ENCODE measurements around the gene TMCO6.

Gene TMCO6

DNA sequence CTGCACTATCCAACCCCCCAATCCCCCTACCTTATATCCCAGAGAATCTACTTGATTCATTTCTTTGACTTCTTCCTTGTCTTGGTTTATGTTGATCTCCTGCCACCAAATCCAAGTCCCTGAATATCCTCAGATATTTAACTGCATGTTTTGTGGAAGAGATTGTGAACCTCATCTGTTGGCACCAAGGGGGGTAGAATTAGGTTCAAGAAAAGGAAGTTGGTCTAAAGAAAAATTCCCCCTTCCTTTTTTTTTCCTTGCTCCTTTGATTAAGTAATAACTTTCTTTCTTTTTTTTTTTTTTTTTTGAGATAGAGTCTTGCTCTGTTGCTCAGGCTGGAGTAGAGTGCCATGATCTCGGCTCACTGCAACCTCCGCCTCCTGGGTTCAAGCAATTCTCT is 5.8 kb upstream of the TMCO6 start:
- TF ChIP-seq FOXP2 (optimal IDR thresholded peaks at IDR 0.05; ENCODE audit: borderline replicate concordance, extremely low read depth, extremely low read length, insufficient read depth): no peak
- no peak for TF ChIP-seq TAF1 (IDR thresholded peaks at IDR 0.05; ENCODE audit: borderline replicate concordance, insufficient read depth, low read length)
- TF ChIP-seq SIN3A (IDR thresholded peaks at IDR 0.05; ENCODE audit: borderline replicate concordance, insufficient read depth, low read length): no peak
- TF ChIP-seq, protein P1, sequence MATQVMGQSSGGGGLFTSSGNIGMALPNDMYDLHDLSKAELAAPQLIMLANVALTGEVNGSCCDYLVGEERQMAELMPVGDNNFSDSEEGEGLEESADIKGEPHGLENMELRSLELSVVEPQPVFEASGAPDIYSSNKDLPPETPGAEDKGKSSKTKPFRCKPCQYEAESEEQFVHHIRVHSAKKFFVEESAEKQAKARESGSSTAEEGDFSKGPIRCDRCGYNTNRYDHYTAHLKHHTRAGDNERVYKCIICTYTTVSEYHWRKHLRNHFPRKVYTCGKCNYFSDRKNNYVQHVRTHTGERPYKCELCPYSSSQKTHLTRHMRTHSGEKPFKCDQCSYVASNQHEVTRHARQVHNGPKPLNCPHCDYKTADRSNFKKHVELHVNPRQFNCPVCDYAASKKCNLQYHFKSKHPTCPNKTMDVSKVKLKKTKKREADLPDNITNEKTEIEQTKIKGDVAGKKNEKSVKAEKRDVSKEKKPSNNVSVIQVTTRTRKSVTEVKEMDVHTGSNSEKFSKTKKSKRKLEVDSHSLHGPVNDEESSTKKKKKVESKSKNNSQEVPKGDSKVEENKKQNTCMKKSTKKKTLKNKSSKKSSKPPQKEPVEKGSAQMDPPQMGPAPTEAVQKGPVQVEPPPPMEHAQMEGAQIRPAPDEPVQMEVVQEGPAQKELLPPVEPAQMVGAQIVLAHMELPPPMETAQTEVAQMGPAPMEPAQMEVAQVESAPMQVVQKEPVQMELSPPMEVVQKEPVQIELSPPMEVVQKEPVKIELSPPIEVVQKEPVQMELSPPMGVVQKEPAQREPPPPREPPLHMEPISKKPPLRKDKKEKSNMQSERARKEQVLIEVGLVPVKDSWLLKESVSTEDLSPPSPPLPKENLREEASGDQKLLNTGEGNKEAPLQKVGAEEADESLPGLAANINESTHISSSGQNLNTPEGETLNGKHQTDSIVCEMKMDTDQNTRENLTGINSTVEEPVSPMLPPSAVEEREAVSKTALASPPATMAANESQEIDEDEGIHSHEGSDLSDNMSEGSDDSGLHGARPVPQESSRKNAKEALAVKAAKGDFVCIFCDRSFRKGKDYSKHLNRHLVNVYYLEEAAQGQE (IDR thresholded peaks at IDR 0.05; ENCODE audit: insufficient read depth in 1 of 2, low read depth in 2 of 2, low read length in 2 of 2): no peak
- TF ChIP-seq POLR2AphosphoS5 (IDR thresholded peaks at IDR 0.05; ENCODE audit: low read depth, low read length): no peak

DNA sequence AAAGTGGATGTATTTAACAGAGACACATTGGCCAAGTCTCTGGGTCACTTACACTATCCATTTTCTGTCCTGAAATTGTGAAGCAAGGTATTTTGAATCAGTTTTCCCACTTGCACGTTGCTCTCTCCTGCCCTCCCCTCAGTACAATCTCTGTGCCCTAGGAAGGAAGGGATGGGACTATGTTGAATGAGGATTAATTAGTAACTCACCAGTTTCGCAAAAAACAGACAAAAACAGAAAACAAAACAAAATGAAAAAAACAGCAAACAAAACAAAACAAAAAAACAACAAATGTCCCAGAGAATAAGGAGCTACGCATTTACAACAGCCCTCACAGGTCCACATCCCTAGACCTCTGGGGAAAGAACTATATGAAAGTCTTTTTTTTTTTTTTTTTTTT is 5.1 kb upstream of the TMCO6 start:
- TF ChIP-seq SIN3A (IDR thresholded peaks at IDR 0.05; ENCODE audit: borderline replicate concordance, insufficient read depth, low read length) (no peak), TAF1 (IDR thresholded peaks at IDR 0.05; ENCODE audit: borderline replicate concordance, insufficient read depth, low read length) (no peak), FOXP2 (optimal IDR thresholded peaks at IDR 0.05; ENCODE audit: borderline replicate concordance, extremely low read depth, extremely low read length, insufficient read depth) (no peak), POLR2AphosphoS5 (IDR thresholded peaks at IDR 0.05; ENCODE audit: low read depth, low read length) (no peak)
- TF ChIP-seq, protein P1 (IDR thresholded peaks at IDR 0.05; ENCODE audit: insufficient read depth in 1 of 2, low read depth in 2 of 2, low read length in 2 of 2): no peak

DNA sequence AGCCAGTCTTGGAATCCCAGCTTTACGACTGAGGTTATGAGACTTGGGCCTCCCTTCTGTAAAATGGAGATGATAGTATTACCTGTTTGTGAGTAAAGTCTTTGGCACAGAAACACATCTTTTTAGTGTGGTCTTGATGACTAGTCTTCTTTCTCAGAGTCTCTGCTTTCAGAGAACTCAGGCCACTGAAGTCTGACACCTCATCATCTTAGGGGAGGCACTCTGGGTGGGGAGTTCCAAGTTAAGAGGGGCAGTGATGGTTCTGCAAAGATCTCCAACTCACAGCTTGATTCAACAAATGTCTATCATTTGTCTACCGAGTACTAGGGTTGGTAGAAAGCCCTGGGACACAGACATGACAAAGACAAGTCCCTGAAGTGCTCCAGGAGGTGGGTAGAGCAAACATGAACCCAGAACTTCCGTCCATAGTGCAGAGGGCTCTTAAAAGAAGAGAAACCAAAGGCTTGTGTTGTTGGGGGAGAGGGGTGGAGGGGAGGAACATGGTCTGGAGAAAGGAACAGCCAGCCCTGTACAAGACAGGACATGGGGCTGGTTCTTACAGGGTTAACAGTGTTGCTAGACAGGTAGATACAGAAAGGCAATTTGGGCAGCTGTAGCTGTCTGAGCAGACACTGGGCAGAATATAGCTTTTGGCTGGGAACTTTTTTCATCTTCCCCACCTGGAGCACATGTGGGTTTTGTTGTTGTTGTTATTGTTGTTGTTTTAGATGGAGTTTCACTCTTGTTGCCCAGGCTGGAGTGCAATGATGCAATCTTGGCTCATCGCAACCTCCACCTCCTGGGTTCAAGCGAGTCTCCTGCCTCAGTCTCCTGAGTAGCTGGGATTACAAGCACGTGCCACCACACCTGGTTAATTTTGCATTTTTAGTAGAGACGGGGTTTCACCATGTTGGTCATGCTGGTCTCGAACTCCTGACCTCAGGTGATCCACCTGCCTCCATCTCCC is 3.7 kb upstream of the TMCO6 start:
- TF ChIP-seq SIN3A (IDR thresholded peaks at IDR 0.05; ENCODE audit: borderline replicate concordance, insufficient read depth, low read length) (no peak), TAF1 (IDR thresholded peaks at IDR 0.05; ENCODE audit: borderline replicate concordance, insufficient read depth, low read length) (no peak), FOXP2 (optimal IDR thresholded peaks at IDR 0.05; ENCODE audit: borderline replicate concordance, extremely low read depth, extremely low read length, insufficient read depth) (no peak), POLR2AphosphoS5 (IDR thresholded peaks at IDR 0.05; ENCODE audit: low read depth, low read length) (no peak)
- TF ChIP-seq, protein P1 (IDR thresholded peaks at IDR 0.05; ENCODE audit: insufficient read depth in 1 of 2, low read depth in 2 of 2, low read length in 2 of 2): no peak

DNA sequence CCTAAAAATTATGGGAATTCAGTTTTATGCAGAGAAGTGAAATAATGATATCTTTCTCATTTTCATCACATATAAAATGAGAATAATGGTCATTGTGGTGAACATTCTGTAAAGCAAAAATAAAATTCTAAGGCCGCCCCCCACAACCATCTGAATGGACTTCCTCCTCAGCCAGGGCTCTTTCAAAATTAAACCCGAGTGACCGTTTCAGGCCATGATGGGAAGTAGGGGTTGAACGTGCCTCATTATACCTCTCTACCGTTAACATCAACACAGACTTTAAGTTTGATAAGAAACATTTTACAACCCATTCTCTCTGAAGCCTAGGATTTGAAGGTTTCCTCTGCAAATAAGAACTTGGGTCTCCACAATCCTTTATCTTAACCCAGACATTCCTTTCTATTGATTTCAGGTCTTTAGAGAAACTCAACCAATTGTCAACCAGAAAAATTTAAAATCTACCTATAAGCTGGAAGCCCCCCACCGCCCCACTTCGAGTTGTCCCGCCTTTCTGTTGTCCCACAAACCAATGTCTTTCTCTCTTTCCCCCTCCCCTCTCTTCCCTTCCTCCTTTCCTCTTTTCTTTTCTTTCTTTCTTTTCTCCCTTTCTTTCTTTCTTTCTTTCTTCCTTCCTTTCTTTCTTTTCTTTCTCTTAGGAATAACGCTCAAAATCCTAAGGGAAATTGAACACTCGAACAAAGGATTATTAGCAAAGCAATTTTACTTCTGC is 1.7 kb upstream of the TMCO6 start:
- TF ChIP-seq POLR2AphosphoS5 (IDR thresholded peaks at IDR 0.05; ENCODE audit: low read depth, low read length) (no peak), SIN3A (IDR thresholded peaks at IDR 0.05; ENCODE audit: borderline replicate concordance, insufficient read depth, low read length) (no peak), TAF1 (IDR thresholded peaks at IDR 0.05; ENCODE audit: borderline replicate concordance, insufficient read depth, low read length) (no peak), FOXP2 (optimal IDR thresholded peaks at IDR 0.05; ENCODE audit: borderline replicate concordance, extremely low read depth, extremely low read length, insufficient read depth) (no peak)
- TF ChIP-seq, protein P1 (IDR thresholded peaks at IDR 0.05; ENCODE audit: insufficient read depth in 1 of 2, low read depth in 2 of 2, low read length in 2 of 2): no peak
